ES-I3 (cell line): Measurements from ENCODE around the gene RDH5.
A peak's percentile ranks its signal among the peaks of the same experiment; 100 is the strongest.

Experiments used
- H3K36me3 ChIP-seq: 2 replicates; pipeline ENCODE4 v1.6.1; 2013; ENCODE audit warnings: mild to moderate bottlenecking, low read length, control low read depth, moderate library complexity; ENCODE audit not compliant: insufficient read depth
- H3K4me1 ChIP-seq: 2 replicates; pipeline ENCODE4 v1.6.1; 2013; ENCODE audit warnings: mild to moderate bottlenecking, control low read depth, low read length; ENCODE audit not compliant: insufficient read depth
- H3K9ac ChIP-seq: 2 replicates; pipeline ENCODE4 v1.6.1; 2013; ENCODE audit warnings: low read depth, mild to moderate bottlenecking, low read length, moderate library complexity
- H3K9me3 ChIP-seq: 2 replicates; pipeline ENCODE4 v1.6.1; 2013; ENCODE audit warnings: mild to moderate bottlenecking, low read length, moderate library complexity; ENCODE audit not compliant: control insufficient read depth, insufficient read depth

Gene RDH5, protein sequence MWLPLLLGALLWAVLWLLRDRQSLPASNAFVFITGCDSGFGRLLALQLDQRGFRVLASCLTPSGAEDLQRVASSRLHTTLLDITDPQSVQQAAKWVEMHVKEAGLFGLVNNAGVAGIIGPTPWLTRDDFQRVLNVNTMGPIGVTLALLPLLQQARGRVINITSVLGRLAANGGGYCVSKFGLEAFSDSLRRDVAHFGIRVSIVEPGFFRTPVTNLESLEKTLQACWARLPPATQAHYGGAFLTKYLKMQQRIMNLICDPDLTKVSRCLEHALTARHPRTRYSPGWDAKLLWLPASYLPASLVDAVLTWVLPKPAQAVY

DNA sequence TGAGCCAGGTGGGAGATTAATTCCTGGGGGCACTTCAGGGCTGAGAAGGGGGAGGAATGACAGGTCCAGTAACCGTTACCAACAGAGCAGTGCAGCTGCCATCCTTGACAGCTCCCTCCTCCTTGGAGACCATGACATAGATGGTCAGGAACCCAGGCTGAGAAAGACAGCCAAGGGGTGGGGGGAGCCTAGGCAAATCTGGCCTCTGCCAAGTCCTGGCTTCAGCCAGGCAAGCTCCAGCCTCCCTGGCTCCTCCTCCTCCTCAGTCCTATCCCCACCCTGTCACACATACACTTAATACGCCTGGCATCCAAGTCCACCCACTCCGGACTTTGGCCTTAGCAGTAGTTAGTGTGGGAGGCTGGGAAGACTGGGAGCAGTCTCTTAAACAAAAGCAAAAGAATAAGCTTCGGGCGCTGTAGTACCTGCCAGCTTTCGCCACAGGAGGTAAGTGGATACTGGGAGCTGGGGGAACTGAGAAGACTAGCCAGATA lies at the start of gene RDH5:
RDH5 (plus strand) TSS at position 323 of the 494 bp plus-strand sequence. CDS start 792 bp downstream, outside the sequence.
- Histone ChIP-seq H3K9ac (no peak within 1 kb of the TSS), H3K36me3 (0 out of 2 replicates have a peak, but pooled peaks cover 4% of the 10 kb centered on the region), H3K4me1 (peaks cover 33% of the 10 kb centered on the region), H3K9me3 (no peaks in the 10 kb centered on the region)

DNA sequence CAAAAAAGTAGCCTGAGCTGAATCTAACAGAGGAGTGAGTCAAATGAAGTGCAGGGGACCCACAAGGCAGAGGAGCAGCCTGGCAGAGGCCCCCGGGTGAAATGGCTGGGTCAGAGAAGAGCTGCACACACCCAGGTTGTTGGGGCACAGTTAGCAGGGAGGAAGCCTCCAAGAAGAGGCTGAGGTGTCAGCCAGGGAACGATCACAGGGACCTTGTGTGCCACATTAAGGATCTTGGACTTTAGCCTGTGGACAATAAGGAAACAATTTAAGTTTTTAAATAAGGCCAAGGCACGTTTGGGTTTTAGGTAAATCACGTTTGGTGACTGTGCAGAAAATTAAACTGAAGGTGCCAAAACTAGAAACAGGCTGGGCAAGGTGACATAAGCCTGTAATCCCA lies 48.4 kb upstream of the RDH5 start:
- no peaks in the 10 kb centered on the region for H3K4me1 ChIP-seq
- H3K9me3 ChIP-seq = no peaks in the 10 kb centered on the region
- H3K36me3 ChIP-seq = no peaks in the 10 kb centered on the region
- no peak overlapping the region for H3K9ac ChIP-seq

- H3K36me3 ChIP-seq = no peaks in the 10 kb centered on the region
- H3K9me3 ChIP-seq = no peaks in the 10 kb centered on the region
- H3K9ac ChIP-seq = no peak overlapping the region
- no peaks in the 10 kb centered on the region for H3K4me1 ChIP-seq
Measured at GRCh38 chr12:55673638-55674037, 46.6 kb upstream of the RDH5 start.

- H3K9ac ChIP-seq = no peak overlapping the region
- no peaks in the 10 kb centered on the region for H3K9me3 ChIP-seq
- H3K36me3 ChIP-seq = no peaks in the 10 kb centered on the region
- no peaks in the 10 kb centered on the region for H3K4me1 ChIP-seq
Measured at GRCh38 chr12:55675666-55676065, 44.5 kb upstream of the RDH5 start.

- Histone ChIP-seq H3K9ac (no peak overlapping the region), H3K36me3 (no peaks in the 10 kb centered on the region), H3K4me1 (no peaks in the 10 kb centered on the region; the same call in 1 of the 2 replicates), H3K9me3 (no peaks in the 10 kb centered on the region)
Measured at GRCh38 chr12:55676707-55677106, 43.5 kb upstream of the RDH5 start.

DNA sequence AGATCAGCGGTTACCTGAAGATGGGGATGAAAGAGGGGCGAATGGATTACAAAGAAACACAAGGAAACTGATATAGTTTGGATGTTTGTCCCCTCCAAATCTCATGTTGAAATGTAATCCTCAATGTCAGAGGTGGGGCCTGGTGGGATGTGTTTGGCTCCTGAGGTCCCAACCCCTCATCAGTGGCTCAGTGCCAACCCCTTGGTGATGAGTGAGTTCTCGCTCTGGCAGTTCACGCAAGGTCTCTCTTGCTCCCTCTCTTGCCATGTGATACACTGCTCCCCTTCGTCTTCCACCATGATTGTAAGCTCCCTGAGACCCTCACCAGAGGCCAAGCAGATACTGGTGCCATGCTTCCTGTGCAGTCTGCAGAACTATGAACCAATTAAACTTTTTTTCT lies 40.5 kb upstream of the RDH5 start:
- no peak overlapping the region for H3K9ac ChIP-seq
- H3K36me3 ChIP-seq = no peaks in the 10 kb centered on the region

DNA sequence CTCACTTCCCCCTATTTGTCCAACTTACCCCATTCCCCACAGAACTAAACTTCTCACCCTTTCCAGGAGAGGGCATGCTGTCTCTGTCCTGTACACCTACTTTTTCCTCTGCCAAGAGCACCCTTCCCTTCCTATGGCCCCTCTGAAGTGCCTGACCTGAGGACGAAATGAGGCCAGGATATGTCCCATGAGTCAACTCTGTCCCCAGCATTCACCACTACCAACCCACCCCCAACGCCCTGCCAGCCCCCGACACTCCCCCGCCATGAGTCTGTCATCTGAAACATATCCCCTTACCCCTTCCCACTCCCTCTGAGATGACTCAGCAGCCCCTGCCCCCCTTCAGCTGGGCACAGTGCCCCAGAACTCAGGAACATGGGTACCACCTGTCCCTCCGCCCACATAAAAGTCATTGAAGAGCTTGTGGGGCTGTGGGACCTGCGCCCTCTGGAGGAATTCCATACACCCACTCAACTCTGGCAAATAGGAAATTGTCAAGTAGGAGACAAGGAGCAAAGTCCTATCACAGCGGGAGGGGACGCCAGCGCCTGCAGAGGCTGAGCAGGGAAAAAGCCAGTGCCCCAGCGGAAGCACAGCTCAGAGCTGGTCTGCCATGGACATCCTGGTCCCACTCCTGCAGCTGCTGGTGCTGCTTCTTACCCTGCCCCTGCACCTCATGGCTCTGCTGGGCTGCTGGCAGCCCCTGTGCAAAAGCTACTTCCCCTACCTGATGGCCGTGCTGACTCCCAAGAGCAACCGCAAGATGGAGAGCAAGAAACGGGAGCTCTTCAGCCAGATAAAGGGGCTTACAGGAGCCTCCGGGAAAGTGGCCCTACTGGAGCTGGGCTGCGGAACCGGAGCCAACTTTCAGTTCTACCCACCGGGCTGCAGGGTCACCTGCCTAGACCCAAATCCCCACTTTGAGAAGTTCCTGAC lies 38.8 kb upstream of the RDH5 start:
- H3K36me3 ChIP-seq = no peaks in the 10 kb centered on the region
- no peaks in the 10 kb centered on the region; the same call in 1 of the 2 replicates for H3K4me1 ChIP-seq
- no peaks in the 10 kb centered on the region for H3K9me3 ChIP-seq
- peak overlapping the region; percentile 38; the same call in 1 of the 2 replicates for H3K9ac ChIP-seq

More for the DNA sequence above, 40.5 kb upstream of the RDH5 start:
- H3K4me1 ChIP-seq = no peaks in the 10 kb centered on the region; the same call in 1 of the 2 replicates
- no peaks in the 10 kb centered on the region for H3K9me3 ChIP-seq

DNA sequence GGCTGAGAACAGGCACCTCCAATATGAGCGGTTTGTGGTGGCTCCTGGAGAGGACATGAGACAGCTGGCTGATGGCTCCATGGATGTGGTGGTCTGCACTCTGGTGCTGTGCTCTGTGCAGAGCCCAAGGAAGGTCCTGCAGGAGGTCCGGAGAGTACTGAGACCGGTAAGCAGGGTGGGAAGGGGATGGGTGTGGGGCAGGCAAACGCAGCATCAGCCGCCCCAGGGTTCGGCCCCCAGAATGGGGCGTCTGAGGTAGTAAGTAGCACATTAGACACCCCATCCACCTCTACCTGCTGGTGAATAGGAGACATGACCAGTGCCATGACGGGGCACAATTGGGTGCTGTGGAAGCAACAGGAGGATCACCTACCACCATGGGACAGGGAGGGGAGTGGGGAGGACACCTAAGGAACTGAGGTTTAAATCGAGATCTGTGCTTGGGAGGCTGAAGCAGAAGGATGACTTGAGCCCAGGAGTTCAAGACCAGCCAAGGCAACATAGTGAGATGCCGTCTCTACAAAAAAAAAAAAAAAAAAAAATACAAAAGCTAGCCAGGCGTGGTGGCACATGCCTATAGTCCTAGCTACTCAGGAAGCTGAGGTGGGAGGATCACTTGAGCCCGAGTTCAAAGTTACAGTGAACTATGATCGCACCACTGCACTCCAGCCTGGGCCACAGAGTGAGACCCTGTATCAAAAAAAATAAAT lies 38.0 kb upstream of the RDH5 start:
- Histone ChIP-seq H3K9ac (peak overlapping the region; percentile 38; the same call in 1 of the 2 replicates), H3K4me1 (no peaks in the 10 kb centered on the region; the same call in 1 of the 2 replicates), H3K9me3 (no peaks in the 10 kb centered on the region), H3K36me3 (no peaks in the 10 kb centered on the region)

DNA sequence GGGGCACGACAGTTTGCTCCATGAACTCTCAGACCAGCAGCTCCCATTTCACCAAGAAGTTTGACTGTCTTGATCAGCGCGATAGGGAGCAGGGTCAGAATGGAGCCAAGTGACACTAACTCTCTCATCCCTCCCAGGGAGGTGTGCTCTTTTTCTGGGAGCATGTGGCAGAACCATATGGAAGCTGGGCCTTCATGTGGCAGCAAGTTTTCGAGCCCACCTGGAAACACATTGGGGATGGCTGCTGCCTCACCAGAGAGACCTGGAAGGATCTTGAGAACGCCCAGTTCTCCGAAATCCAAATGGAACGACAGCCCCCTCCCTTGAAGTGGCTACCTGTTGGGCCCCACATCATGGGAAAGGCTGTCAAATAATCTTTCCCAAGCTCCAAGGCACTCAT lies 36.5 kb upstream of the RDH5 start:
- H3K36me3 ChIP-seq = peaks cover 6% of the 10 kb centered on the region; the same call in 1 of the 2 replicates
- no peak overlapping the region for H3K9ac ChIP-seq
- H3K9me3 ChIP-seq = no peaks in the 10 kb centered on the region
- H3K4me1 ChIP-seq = no peaks in the 10 kb centered on the region; the same call in 1 of the 2 replicates

DNA sequence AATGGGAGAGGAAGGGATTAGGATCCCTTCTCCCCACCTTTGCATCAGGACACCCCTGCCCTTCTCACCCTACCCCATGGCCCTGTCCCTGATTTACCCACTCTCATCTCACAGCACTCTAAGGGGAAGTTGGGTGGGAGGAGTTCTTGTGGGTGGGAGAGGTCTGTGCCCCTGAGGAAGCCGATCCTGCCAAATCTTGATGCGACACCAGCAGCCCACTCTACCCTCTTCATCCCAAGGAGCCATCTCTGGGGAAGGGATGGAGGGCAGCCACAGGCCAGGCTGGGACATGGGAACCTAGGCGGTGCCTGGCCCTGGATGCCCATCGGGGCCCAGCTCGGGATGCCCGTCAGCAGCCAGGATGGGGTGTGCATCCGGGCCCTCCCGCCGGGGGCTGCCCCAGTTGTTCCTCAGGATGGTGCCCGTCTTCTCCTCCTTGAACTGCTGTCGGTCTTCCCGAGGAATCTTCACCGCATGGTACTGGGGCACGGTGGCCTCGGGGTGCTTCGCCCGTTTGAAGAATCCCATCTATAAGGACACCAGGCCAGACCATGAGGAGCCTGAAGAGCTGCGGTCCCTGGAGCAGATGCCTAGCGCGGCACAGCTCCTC lies 35.3 kb upstream of the RDH5 start:
- Histone ChIP-seq H3K36me3 (peaks cover 6% of the 10 kb centered on the region; the same call in 1 of the 2 replicates), H3K4me1 (no peaks in the 10 kb centered on the region; the same call in 1 of the 2 replicates), H3K9me3 (no peaks in the 10 kb centered on the region), H3K9ac (no peak overlapping the region)

- Histone ChIP-seq H3K9ac (no peak overlapping the region), H3K9me3 (no peaks in the 10 kb centered on the region), H3K36me3 (peaks cover 6% of the 10 kb centered on the region; the same call in 1 of the 2 replicates), H3K4me1 (no peaks in the 10 kb centered on the region; the same call in 1 of the 2 replicates)
Measured at GRCh38 chr12:55685671-55686070, 34.5 kb upstream of the RDH5 start.

- Histone ChIP-seq H3K4me1 (no peaks in the 10 kb centered on the region), H3K9ac (no peak overlapping the region), H3K9me3 (no peaks in the 10 kb centered on the region), H3K36me3 (peaks cover 6% of the 10 kb centered on the region; the same call in 1 of the 2 replicates)
Measured at GRCh38 chr12:55686366-55687010, 33.7 kb upstream of the RDH5 start.

GRCh38 chr12:55687746-55688145 lies 32.4 kb upstream of the RDH5 start:
- H3K36me3 ChIP-seq = peaks cover 6% of the 10 kb centered on the region; the same call in 1 of the 2 replicates
- no peak overlapping the region for H3K9ac ChIP-seq
- H3K9me3 ChIP-seq = no peaks in the 10 kb centered on the region; the same call in 1 of the 2 replicates
- H3K4me1 ChIP-seq = no peaks in the 10 kb centered on the region
